ENCODE results near the gene TAC4.
A peak's percentile ranks its signal among the peaks of the same experiment; 100 is the strongest.

The TAC4 gene

DNA sequence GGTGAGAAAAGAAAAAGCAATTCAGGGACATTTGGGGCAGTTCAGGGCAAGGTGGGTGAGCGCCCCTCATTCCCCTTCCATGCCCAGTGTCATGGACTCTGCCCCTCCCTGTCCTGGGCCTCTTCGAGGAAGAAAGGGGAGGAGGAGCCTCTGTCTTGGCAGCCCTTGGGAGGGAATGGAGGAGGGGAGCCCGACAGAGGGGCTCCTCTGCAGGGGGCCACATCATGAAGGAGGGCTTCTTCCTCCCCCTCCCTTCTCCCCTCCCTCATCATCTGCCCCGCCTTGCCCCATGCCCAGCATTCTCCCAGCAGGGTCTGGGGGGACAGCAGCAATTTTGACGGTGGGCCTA is 33.2 kb upstream of the TAC4 start:
- Mint-ChIP-seq H3K9me3 (no peaks in the 10 kb centered on the region), H3K4me1 (ENCODE audit: low read depth) (peaks cover 2% of the 10 kb centered on the region), H3K4me3 (no peak overlapping the region), H3K36me3 (ENCODE audit: low read depth) (no peaks in the 10 kb centered on the region), H3K27me3 (ENCODE audit: low read depth) (peaks cover 46% of the 10 kb centered on the region), H3K27ac (no peak overlapping the region)

DNA sequence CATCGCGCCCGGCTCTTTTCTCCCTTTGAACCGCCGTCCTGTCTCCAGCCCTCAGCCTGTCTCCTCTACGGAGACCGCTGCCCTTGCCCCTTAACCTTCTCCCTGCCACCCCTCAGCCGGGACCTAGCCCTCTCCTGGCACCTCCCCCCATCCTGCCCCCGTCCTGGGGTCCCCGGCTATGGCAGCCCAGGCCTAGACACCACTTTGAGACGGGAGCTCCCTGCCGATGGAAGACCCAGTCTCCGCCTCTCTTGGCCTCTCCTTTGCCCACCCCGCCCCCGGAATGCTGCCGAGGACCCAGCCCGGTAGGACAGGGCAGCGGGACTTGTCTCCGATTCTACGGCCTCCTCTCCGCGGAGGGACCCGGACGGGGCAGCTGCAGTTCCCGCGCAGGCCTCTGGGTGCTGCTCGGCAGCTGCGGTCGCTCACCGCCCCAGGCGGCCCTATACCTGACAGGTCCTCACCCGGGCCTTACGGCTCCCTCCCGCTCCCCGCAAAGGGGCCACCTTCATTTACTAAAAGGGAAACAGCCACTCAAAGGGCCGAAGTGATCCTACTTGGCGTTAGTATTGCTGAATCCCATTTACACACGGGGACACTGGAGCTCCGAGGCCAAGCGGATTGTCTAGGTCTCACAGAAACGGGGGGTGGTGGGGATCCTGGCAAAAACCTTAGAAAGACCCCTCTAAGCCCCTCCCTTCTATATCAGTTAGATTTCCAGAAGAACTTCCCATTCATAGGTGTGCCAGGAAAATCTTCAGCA is 32.6 kb upstream of the TAC4 start:
- Mint-ChIP-seq H3K4me3 (no peak overlapping the region), H3K9me3 (no peaks in the 10 kb centered on the region), H3K27me3 (ENCODE audit: low read depth) (peaks cover 46% of the 10 kb centered on the region), H3K36me3 (ENCODE audit: low read depth) (no peaks in the 10 kb centered on the region), H3K27ac (no peak overlapping the region), H3K4me1 (ENCODE audit: low read depth) (peaks cover 2% of the 10 kb centered on the region)

DNA sequence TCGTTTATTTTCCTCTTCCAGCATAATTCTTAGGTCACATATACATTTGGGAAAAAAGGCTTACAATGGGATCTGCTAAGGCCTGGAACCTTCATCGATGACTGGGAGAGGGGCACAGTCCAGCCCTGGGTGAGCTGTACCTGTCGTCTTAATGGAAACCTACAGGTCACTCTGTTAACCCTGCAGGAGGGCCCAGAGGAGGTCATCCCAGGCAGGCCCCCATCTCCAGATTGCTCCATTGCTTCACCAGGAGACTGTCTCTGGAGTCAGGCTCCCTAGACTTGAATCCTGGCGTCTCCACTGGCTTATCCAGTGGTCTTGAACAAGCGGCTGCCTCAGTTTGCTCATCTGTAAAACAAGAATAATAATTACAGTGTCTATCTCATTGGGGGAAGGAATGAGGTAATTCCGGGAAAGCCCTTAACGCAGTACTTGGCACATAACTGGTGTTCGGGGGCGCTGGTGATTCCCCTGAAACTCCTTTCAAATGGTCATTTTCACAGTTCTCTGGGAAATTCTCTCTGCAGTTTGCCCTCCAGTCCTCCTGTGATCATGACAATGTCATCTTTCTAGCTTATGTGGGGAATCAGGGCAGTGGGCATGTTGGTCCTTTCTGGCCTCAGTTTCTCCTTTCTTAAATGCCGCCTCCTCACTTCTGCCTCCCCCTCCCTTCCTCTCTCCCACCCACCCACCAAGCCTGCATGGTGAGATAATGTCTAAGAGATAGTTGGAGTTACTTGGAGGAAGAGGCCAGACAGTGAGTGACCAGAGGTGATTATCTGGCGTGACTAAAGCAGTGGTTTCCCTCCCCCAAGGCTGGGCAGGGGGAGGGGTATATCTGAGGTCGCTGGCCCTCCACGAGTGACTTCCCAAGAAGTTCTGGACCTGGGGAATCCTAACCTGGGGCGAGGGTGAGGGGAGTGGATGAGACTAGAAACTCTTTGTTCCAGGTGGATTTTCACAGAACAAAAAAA is 31.3 kb upstream of the TAC4 start:
- H3K9me3 Mint-ChIP-seq = no peaks in the 10 kb centered on the region
- H3K27ac Mint-ChIP-seq = no peak overlapping the region
- H3K36me3 Mint-ChIP-seq (ENCODE audit: low read depth) = no peaks in the 10 kb centered on the region
- no peak overlapping the region for H3K4me3 Mint-ChIP-seq
- H3K4me1 Mint-ChIP-seq (ENCODE audit: low read depth) = peaks cover 2% of the 10 kb centered on the region
- H3K27me3 Mint-ChIP-seq (ENCODE audit: low read depth) = peaks cover 47% of the 10 kb centered on the region

DNA sequence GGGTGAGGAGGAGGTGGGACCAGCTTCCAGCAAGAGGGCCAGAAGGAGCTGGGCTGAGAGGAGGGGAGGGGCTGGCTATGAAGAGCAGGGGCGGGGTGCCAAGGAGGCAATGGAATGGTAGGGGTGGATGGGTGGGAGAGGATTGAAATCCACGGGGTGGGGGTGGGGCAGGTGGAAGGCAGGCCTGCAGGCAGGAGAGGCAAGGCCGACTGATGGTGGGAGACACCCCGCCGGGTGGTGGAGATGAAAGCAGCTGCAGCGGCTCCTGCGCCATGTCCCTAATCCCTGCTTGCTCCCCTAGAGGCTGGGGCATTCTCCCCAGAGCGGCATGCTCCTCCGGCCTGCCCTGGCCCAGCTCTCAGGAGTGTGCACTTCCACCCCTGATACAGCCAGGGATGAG is 27.8 kb upstream of the TAC4 start:
- H3K27me3 Mint-ChIP-seq (ENCODE audit: low read depth) = peaks cover 22% of the 10 kb centered on the region
- no peaks in the 10 kb centered on the region for H3K36me3 Mint-ChIP-seq (ENCODE audit: low read depth)
- H3K4me1 Mint-ChIP-seq (ENCODE audit: low read depth) = peaks cover 11% of the 10 kb centered on the region
- no peak overlapping the region for H3K4me3 Mint-ChIP-seq
- H3K9me3 Mint-ChIP-seq = no peaks in the 10 kb centered on the region
- no peak overlapping the region for H3K27ac Mint-ChIP-seq

DNA sequence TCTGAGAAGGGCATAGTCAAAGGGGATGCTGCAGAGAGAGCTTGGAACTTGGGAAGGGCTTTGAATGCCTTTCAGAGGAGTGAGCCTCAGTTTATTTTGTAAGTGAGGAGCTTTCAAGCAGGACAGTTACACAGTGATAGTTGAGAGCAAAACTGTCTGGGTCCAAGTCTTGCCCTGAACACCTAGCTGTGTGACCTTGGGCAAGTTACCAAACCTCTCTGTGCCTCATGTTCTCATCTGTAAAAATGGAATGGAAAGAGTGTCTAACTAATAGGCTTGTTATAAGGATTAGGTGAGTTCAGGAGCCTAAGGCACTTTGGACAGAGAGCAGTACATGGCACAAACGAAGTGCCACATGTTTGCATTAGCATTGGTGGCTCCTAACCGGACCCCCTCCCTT is 27.0 kb upstream of the TAC4 start:
- no peak overlapping the region for H3K4me3 Mint-ChIP-seq
- H3K36me3 Mint-ChIP-seq (ENCODE audit: low read depth) = no peaks in the 10 kb centered on the region
- H3K27ac Mint-ChIP-seq = no peak overlapping the region
- peaks cover 9% of the 10 kb centered on the region for H3K4me1 Mint-ChIP-seq (ENCODE audit: low read depth)
- no peaks in the 10 kb centered on the region for H3K9me3 Mint-ChIP-seq
- H3K27me3 Mint-ChIP-seq (ENCODE audit: low read depth) = peaks cover 15% of the 10 kb centered on the region

DNA sequence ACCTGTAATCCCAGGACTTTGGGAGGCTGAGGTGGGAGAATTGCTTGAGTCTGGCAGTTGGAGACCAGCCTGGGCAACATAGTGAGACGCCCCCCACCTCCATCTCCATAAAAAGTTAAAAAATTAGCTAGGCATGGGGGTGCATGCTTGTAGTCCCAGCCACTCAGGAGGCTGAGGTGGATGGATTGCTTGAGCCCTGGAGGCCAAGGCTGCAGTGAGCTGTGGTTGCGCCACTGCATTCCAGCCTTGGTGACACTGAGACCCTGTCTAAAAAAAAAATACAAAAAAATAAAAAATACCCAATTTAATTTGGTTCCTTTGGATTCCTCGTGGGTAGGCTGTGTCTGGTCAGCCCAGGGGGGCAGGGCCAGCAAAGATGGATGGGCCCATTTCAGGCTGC is 26.1 kb upstream of the TAC4 start:
- H3K36me3 Mint-ChIP-seq (ENCODE audit: low read depth) = no peaks in the 10 kb centered on the region
- no peaks in the 10 kb centered on the region for H3K9me3 Mint-ChIP-seq
- no peak overlapping the region for H3K4me3 Mint-ChIP-seq
- peak overlapping the region; percentile 55 for H3K27ac Mint-ChIP-seq
- peaks cover 10% of the 10 kb centered on the region for H3K27me3 Mint-ChIP-seq (ENCODE audit: low read depth)
- peaks cover 9% of the 10 kb centered on the region for H3K4me1 Mint-ChIP-seq (ENCODE audit: low read depth)

DNA sequence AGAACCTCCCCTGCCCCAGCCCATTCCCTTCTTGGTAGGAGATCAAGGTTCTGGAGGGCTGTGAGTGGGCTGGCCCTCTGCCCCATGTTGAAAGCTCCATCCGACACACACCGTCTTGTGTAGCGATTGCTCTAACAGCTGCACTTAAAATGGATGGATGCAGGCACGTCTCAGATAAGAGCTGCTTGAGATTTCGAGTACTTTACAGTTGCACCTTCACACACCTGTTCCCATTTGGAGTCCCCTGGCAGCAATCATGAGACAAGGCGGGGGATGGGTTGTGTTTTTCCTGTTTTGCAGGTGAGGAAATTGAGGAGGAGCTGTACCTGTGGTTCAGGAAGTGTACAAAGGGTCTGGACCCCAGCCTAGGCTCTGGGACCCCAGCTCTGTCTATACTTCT is 25.6 kb upstream of the TAC4 start:
- Mint-ChIP-seq H3K4me3 (no peak overlapping the region), H3K27me3 (ENCODE audit: low read depth) (peaks cover 10% of the 10 kb centered on the region), H3K27ac (no peak overlapping the region), H3K4me1 (ENCODE audit: low read depth) (peaks cover 9% of the 10 kb centered on the region), H3K9me3 (no peaks in the 10 kb centered on the region), H3K36me3 (ENCODE audit: low read depth) (no peaks in the 10 kb centered on the region)

DNA sequence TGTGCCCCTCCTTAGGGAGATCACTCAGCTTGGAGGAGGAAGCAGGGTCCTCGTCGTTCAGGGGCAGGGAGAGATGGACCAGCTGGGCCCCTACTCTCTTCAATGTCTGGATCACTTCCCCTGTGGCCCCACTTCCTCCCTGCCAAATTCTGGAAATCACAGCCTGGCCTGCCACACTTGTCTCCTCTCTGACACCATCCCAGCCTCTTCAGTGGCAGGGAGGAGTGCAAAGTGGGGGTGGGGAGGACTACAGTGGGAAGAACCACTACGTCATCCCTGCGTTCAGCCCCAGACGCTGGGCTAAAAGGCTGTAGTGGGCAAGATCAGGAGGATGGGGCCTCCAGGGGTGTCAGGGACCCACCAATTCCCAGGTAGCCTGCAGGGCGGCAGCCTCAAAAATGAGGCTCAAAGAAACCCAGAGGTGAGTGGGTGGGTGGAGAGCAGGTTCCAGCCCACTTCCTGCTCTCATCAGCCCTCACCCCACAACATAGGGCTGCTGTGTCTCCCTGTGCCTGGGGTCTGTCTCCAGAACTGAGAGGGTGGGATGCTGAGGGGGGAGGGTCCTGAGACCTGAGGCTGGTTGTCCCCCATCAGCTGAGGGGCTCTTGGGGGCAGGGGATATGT is 25.0 kb upstream of the TAC4 start:
- Mint-ChIP-seq H3K9me3 (no peaks in the 10 kb centered on the region), H3K4me1 (ENCODE audit: low read depth) (peaks cover 9% of the 10 kb centered on the region), H3K36me3 (ENCODE audit: low read depth) (no peaks in the 10 kb centered on the region), H3K4me3 (no peak overlapping the region), H3K27me3 (ENCODE audit: low read depth) (peaks cover 8% of the 10 kb centered on the region), H3K27ac (no peak overlapping the region)

DNA sequence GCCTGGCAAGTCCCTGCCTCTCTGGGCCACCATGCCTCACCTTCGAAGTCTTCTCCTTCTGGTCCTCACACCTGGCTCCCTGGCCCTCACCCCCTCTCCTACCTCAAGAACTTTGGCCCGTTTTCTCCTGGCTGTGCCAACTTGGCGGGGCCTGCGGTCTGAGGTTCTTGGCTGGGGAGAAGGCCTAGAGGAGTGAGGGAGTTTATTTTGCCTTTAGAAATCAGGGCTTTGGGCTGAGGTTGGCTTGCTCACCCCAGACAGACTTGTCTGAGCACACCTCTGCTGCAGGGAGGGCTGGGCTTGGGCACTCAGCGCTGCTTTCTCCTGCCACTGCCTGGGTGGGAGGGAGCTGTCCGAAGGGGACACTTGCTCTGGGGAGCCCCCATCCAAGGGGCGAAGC is 23.3 kb upstream of the TAC4 start:
- Mint-ChIP-seq H3K9me3 (no peaks in the 10 kb centered on the region), H3K27ac (no peak overlapping the region), H3K36me3 (ENCODE audit: low read depth) (no peaks in the 10 kb centered on the region), H3K27me3 (ENCODE audit: low read depth) (peaks cover 10% of the 10 kb centered on the region), H3K4me3 (no peak overlapping the region), H3K4me1 (ENCODE audit: low read depth) (peaks cover 9% of the 10 kb centered on the region)

DNA sequence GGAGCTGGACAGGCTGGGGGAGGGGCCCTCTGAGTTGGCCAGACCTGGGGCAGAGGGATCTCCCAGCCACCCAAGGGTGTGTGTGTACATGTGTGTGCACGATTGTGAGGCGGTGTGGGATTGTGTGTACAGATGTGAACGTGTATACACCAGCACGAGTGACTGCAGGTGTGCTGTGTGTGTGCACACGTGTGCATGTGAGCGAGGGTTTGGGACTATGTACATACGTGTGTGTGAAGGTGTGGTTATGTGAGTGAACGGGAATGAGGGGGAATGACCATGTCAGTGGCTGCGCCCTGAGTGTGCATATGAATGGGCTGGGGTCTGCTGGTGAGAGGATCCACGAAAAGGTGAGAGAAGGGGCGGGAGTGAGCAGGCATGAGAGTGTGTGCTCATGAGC is 22.4 kb upstream of the TAC4 start:
- Mint-ChIP-seq H3K4me3 (no peak overlapping the region), H3K4me1 (ENCODE audit: low read depth) (peaks cover 9% of the 10 kb centered on the region), H3K9me3 (no peaks in the 10 kb centered on the region), H3K27ac (no peak overlapping the region), H3K36me3 (ENCODE audit: low read depth) (no peaks in the 10 kb centered on the region), H3K27me3 (ENCODE audit: low read depth) (peaks cover 8% of the 10 kb centered on the region)

DNA sequence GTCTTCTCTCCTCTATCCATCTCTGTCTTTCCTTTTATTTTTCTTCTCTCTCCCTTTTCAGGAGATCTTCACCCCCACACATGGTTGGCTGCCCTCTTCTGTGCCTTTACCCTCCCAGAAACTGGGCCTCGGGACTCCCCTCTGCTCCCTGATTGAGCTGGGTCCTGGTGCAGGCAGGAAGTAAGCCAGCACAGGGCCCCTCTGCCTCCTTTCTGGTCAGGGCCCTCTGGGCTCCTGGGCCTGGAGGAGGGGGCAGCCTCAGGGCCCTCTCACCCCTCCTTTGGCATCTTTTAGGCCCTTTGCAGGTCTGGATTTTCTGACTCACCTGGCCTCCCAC is 21.1 kb upstream of the TAC4 start:
- H3K27ac Mint-ChIP-seq = no peak overlapping the region
- H3K9me3 Mint-ChIP-seq = no peaks in the 10 kb centered on the region
- no peaks in the 10 kb centered on the region for H3K36me3 Mint-ChIP-seq (ENCODE audit: low read depth)

DNA sequence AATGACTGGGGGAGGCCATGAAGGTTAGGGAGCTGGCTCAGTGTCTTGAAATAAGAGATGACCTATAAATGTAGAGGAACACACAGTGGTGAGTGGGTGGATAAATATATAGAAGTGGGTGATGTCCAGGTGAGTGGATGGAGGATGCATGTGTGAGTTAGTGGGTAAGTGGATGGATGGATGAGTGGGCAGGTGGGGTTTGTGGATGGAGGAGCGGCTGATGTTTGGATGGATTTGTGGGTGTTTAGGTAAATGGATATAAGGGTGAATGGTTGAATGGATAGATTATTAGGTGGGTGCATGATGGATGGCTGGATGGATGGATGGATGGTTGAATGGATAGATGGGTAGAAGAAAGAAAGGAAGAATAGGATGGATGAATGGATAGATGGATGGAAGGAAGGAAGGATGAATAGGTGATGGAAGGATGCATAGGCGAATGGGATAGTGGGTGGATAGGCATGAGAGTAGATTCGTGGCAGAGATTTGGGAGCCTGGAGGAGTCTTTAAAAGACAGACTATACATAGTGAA is 19.1 kb upstream of the TAC4 start:
- Mint-ChIP-seq H3K4me3 (no peak overlapping the region), H3K36me3 (ENCODE audit: low read depth) (no peaks in the 10 kb centered on the region), H3K27me3 (ENCODE audit: low read depth) (peaks cover 3% of the 10 kb centered on the region), H3K4me1 (ENCODE audit: low read depth) (no peaks in the 10 kb centered on the region), H3K9me3 (no peaks in the 10 kb centered on the region), H3K27ac (no peak overlapping the region)

More for the DNA sequence above, 21.1 kb upstream of the TAC4 start:
- no peak overlapping the region for H3K4me3 Mint-ChIP-seq
- peaks cover 3% of the 10 kb centered on the region for H3K27me3 Mint-ChIP-seq (ENCODE audit: low read depth)
- peaks cover 9% of the 10 kb centered on the region for H3K4me1 Mint-ChIP-seq (ENCODE audit: low read depth)

DNA sequence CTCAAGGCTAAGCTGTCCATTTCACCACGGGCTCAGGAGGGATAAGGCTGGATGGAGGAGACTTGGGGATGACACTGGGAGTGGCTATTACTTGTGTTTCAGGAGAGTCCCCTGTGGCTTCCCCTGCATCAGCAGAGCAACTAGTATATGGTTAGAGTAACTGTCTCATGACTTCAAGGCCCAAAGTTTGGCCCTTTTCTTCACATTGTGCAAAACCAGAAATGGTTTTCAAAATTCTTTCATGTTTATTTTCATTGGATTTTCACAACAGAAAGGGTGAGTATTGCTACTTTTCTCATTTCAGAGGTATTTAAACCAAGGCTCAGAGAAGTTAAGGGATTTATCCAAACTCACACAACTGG is 18.1 kb upstream of the TAC4 start:
- Mint-ChIP-seq H3K9me3 (no peaks in the 10 kb centered on the region), H3K27me3 (ENCODE audit: low read depth) (peaks cover 6% of the 10 kb centered on the region), H3K36me3 (ENCODE audit: low read depth) (no peaks in the 10 kb centered on the region), H3K27ac (no peak overlapping the region), H3K4me3 (no peak overlapping the region), H3K4me1 (ENCODE audit: low read depth) (peaks cover under 1% of the 10 kb centered on the region)

DNA sequence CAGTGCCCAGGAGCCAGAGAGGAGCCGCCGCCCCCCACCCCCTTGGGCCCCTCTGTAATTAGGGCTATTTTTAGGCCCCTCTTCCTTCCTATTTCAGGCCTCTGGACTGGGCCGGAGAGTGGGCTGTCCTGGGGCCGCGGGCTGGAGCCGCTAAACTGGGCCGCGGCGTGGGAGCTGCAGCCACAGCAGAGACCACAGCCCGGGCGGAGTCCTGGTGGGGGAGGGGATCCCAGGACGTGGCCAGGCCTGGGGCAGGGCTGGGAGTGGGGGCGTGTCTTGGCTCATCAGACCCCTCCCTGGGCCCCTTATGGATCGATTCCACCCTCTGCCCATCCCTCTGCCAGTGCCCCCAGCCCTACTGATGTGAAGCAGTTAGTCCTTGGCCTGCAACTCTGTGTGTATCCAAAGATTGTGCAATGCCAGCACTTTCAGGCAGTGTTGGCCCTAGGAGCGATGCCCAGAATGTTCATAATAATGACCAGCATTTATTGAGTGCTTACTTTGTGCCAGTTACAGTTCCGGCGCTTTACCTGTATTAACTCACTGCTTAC is 15.0 kb upstream of the TAC4 start:
- Mint-ChIP-seq H3K9me3 (no peaks in the 10 kb centered on the region), H3K4me3 (no peak overlapping the region), H3K27me3 (ENCODE audit: low read depth) (peaks cover 12% of the 10 kb centered on the region), H3K4me1 (ENCODE audit: low read depth) (peaks cover 2% of the 10 kb centered on the region), H3K27ac (no peak overlapping the region), H3K36me3 (ENCODE audit: low read depth) (no peaks in the 10 kb centered on the region)
